Psoas muscle (tissue), 8 donors: Measurements from ENCODE around the gene ERFL. TPM values are rescaled to one million over a fixed set of nuclear protein-coding genes. Genes with fewer than 3 reads are reported as not detected.

Experiments
- ATAC-seq, 4 donors: fragments of 200-7000 bp; cut with Tn5 transposase; one replicate each; pipeline ENCODE4 v1.9.1; 2020; ENCODE audit warnings: moderate library complexity in 3 of 4, mild to moderate bottlenecking in 2 of 4
- DNase-seq, 2 donors: peaks; one replicate each; pipeline ENCODE4 v3.0.0-alpha.2; 2020
- H3K27ac ChIP-seq: fragments of 200-600 bp; one replicate; pipeline ENCODE4 v1.8.0; 2022
- H3K27me3 ChIP-seq, 3 donors: fragments of 200-600 bp in 1 of 3; one replicate each; pipeline versions ENCODE4 v1.6.1 to v1.8.0; 2013 to 2022; ENCODE audit warnings: low read length in 2 of 3, mild to moderate bottlenecking in 2 of 3, moderate library complexity in 1 of 3; ENCODE audit not compliant: insufficient read depth in 3 of 3
- H3K36me3 ChIP-seq, 2 donors: fragments of 200-600 bp in 1 of 2; one replicate each; pipeline versions ENCODE4 v1.6.1 to v1.8.0; 2013 to 2022; ENCODE audit warnings: low read depth in 1 of 2, mild to moderate bottlenecking in 1 of 2, moderate library complexity in 1 of 2; ENCODE audit not compliant: insufficient read depth in 1 of 2
- H3K4me1 ChIP-seq: fragments of 200-600 bp; one replicate; pipeline ENCODE4 v1.8.0; 2022
- H3K4me3 ChIP-seq: fragments of 200-600 bp; one replicate; pipeline ENCODE4 v1.8.0; 2022; ENCODE audit warnings: mild to moderate bottlenecking
- H3K9me3 ChIP-seq: fragments of 200-600 bp; one replicate; pipeline ENCODE4 v1.8.0; 2022
- CTCF ChIP-seq: fragments of 200-600 bp; IDR thresholded peaks from one replicate; pipeline ENCODE4 v1.8.0; 2022; ENCODE audit warnings: antibody characterized with exemption
- WGBS, 3 donors: extraction: QIAGEN DNeasy Blood & Tissue Kit; methylation state at CpG; one replicate each; pipeline versions ENCODE4 v1.1.6 to v1.1.7; 2013; 5-methylcytosine and 5-hydroxymethylcytosine counted together
- intact Hi-C, 2 donors: fragments of 100-400 bp; cut with DNase I; formaldehyde crosslinking; loops; one replicate each; pipeline versions ENCODE4 v1.11.0 to v1.14.2; 2022
- polyA plus RNA-seq, 3 donors: library from polyadenylated mRNA; stranded (reverse); fragments of 200-250 nt; gene quantifications; one replicate each; pipeline ENCODE4 v1.2.3, GENCODE V29; 2013
- total RNA-seq, 4 donors: library from RNA; stranded (reverse); fragmentation: NEBNext Ultra II Directional in 2 of 4; extraction: Animal tissue kit (Norgen Biotek cat#: 25700) in 2 of 4; gene quantifications; one replicate each; pipeline versions ENCODE4 v1.2.1 to v1.2.4, GENCODE V29; 2021 to 2023
- donor health status: healthy with polysubstance abuse.
- donor health status: DM: no; HTN: no; CAD: no; lungs with moderate emphysema.
- donor health status: Bipolar disorder and iron deficiency.
- donor health status: healthy.
- donor health status: DM: yes; HTN: yes; CAD: no.
- donor health status: DM: no; HTN: no; CAD: no.
- donor health status: DM: no; HTN: no; CAD: no.
- donor health status: DM: yes; HTN: yes; CAD: no.

Gene ERFL
- total and polyA plus RNA-seq, 7 donors: 0.03 TPM; not detected in 6

GRCh38 chr19:41863209-41863931 is 64.9 kb downstream of the ERFL start:
- no peak overlapping the region for H3K27ac ChIP-seq
- H3K4me1 ChIP-seq: peaks cover 22% of the 10 kb centered on the region
- WGBS, 3 donors: 80 to 84% (median 82%) methylated on average over 11 of the region's 11 CpGs
- no peaks in the 10 kb centered on the region for H3K27me3 ChIP-seq
- H3K4me3 ChIP-seq: no peak overlapping the region
- intact Hi-C loops: loop anchor here (5.0 kb wide), 1 partner anchor 94 kb away; the partner anchor contains the start of gene RABAC1 (in 2 of the 2)
- no peak for TF ChIP-seq CTCF
- no peaks in the 10 kb centered on the region for H3K9me3 ChIP-seq
- peak in 1 of 2 donors; percentile 37 for DNase-seq
- peaks cover 9 to 77% of the 10 kb centered on the region in 2 donors for H3K36me3 ChIP-seq
- no peak for ATAC-seq

- intact Hi-C loops: loop anchor here (5.0 kb wide), 1 partner anchor 95 kb away; the partner anchor contains the start of gene RABAC1 (in 2 of the 2)
- ATAC-seq: no peak
- H3K4me3 ChIP-seq: peak overlapping the region; percentile 94
- TF ChIP-seq CTCF: no peak
- H3K4me1 ChIP-seq: peaks cover 22% of the 10 kb centered on the region
- DNase-seq: peak in 1 of 2 donors; percentile 16
- peak overlapping the region; percentile 93 for H3K27ac ChIP-seq
- H3K27me3 ChIP-seq: no peaks in the 10 kb centered on the region
- WGBS, 3 donors: 40 to 77% (median 59%) methylated on average over 2 of the region's 2 CpGs
- peaks cover 9 to 68% of the 10 kb centered on the region in 2 donors for H3K36me3 ChIP-seq
- no peaks in the 10 kb centered on the region for H3K9me3 ChIP-seq
These were observed 65.7 kb downstream of the ERFL start for GRCh38 chr19:41862445-41862986.

GRCh38 chr19:41861846-41862245 is 66.4 kb downstream of the ERFL start:
- Histone ChIP-seq H3K9me3 (no peaks in the 10 kb centered on the region), H3K36me3 (peaks cover 9 to 61% of the 10 kb centered on the region in 2 donors), H3K27me3 (no peaks in the 10 kb centered on the region), H3K4me3 (peak overlapping the region; percentile 94), H3K27ac (peak overlapping the region; percentile 93), H3K4me1 (peaks cover 22% of the 10 kb centered on the region)
- ATAC-seq: no peak
- intact Hi-C loops: loop anchor here (5.0 kb wide), 1 partner anchor 95 kb away; the partner anchor contains the start of gene RABAC1 (in 2 of the 2)
- WGBS, 3 donors: 67 to 87% (median 81%) methylated on average over 9 of the region's 9 CpGs
- peak in 1 of 2 donors; percentile 4 for DNase-seq
- TF ChIP-seq CTCF: no peak

- no peak for DNase-seq
- peaks cover 9 to 55% of the 10 kb centered on the region in 2 donors for H3K36me3 ChIP-seq
These were observed 67.0 kb downstream of the ERFL start for GRCh38 chr19:41861116-41861768.

More at GRCh38 chr19:41861116-41861768, 67.0 kb downstream of the ERFL start:
- Histone ChIP-seq H3K27me3 (no peaks in the 10 kb centered on the region), H3K27ac (peak overlapping the region; percentile 93), H3K4me3 (peak overlapping the region; percentile 94), H3K9me3 (no peaks in the 10 kb centered on the region), H3K4me1 (peaks cover 22% of the 10 kb centered on the region)
- WGBS, 3 donors: 30 to 35% (median 30%) methylated on average over 9 of the region's 9 CpGs
- no peak for TF ChIP-seq CTCF
- ATAC-seq: no peak
- intact Hi-C loops: loop anchor here (5.0 kb wide), 1 partner anchor 96 kb away; the partner anchor contains the start of gene RABAC1 (in 2 of the 2)
